Stimulated activated CD4-positive, alpha-beta T cell treated with anti-CD3 and anti-CD28 coated beads, Interleukin-12 subunit alpha, Interleukin-12 subunit beta, amount 100 ng/mL, for 24 hours (primary cell): ENCODE results near the gene NOTCH4.

Experiments used
- DNase-seq, 2 experiments: peaks; one replicate each; pipeline ENCODE4 v3.0.0-alpha.2; 2020; ENCODE audit warnings: low read depth in 2 of 2

NOTCH4 gene

DNA sequence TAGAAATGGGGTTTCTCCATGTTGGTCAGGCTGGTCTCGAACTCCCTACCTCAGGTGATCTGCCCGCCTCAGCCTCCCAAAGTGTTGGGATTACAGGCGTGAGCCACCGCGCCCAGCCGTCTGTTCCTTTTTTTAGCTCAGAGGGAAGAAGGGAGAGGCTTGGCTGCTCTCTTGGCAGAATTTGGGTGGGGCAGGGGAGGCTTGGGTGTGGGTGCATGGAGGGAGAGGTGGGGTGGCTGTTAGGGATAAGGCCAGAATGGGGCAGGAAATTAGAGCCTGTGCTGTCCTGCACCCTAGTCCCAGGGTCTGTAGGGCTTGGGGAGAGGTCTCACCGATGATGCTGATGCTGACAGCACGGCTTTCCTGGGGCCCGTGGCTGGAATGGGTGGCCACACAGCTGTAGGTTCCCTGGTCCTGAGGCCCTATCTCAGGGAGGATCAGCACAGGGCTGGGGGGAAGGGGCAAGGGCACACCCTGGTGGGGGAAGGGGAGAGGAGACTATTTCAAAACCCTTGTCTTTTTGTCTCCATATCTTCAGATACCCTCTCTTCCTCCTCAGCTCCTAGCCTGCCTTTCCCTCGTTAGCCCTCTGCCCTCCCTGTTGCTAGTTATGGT lies 41.8 kb downstream of the NOTCH4 start:
- no peak for DNase-seq

DNA sequence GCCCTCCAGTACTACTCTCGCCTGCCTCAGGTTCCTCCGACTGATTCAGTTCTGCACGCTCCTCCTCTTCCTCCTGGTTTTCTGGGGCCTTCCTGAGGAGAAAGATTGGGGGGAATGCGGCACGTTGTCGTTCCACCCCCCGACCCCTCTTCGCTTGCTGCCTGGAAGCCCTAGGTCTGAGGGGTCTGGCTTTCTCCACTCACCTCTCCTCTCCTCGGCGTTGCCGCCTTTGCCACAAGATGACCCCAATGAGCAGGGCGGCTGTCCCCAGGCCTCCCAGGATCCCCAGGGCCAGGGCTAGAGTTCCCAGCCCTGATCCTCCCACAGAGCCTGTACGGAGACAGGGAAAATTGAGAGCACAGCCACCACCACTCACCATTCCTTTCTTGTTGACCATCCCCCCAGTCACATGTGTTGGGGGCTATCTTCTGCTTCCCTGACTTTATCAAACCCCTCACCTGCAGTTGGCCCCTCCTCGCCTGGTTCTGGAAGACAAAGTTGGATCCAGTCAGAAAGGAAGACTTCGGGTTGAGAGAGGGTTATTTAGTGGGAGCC lies 42.6 kb downstream of the NOTCH4 start:
- DNase-seq: no peak

DNA sequence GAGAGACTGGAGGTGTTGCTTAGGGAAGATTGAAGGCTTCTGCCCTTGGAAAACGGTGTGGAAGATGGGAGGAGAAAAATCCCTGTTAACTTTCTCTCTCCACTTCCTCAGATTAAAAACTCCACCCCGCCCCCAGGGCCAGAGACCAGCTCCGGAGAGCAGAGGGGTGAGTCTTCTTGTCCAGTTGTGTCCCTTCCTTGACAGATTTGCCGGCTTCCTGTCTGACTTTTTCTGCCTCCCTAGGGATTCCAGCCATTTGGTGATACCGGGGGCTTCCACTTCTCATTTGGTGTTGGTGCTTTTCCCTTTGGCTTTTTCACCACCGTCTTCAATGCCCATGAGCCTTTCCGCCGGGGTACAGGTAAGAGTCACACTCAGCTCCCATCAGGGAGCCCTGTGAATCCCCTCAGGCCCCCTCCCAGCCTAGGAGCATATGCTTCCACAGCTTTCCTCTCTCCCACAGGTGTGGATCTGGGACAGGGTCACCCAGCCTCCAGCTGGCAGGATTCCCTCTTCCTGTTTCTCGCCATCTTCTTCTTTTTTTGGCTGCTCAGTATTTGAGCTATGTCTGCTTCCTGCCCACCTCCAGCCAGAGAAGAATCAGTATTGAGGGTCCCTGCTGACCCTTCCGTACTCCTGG lies 44.0 kb downstream of the NOTCH4 start:
- DNase-seq: no peak

DNA sequence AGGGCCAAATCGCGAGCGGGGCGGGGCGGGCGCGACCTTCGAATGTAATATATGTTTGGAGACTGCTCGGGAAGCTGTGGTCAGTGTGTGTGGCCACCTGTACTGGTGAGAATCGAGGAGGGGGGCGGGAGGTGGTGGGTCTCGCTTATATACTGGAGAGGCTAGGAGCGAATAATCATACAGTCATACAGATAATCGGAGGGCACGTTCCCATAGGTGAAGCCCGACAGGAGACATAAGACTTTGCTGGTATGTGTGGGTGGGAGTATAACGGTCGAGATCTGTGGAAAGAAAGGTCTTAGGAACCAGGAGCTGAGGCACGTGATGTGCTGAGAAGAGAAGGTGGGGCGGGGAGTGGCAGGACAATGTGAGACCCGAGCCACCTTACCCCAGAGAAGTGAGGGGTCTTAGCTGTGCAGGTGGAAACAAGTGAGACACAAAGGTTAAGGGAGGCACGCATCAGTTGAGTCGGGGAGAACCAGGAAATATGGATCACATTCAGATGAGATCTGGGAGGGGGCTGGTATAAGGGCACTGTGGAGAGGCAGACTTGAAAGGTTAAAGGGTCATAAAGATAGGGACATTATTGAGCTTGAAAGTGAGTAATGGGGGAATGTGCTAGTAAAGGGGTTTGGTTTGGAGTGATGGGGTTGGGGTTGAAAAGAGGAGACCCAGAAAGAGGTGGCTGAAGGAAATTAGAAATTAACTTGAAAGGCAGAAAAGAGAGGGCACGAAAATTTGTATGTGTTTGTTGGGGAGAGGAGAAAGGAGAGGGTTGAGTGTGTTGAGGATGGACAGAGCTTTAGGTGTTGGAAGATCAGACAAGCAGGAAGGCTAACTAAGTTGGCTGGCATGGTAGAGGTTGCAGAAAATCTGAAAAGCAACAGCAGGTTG lies 45.1 kb downstream of the NOTCH4 start:
- DNase-seq: no peak

DNA sequence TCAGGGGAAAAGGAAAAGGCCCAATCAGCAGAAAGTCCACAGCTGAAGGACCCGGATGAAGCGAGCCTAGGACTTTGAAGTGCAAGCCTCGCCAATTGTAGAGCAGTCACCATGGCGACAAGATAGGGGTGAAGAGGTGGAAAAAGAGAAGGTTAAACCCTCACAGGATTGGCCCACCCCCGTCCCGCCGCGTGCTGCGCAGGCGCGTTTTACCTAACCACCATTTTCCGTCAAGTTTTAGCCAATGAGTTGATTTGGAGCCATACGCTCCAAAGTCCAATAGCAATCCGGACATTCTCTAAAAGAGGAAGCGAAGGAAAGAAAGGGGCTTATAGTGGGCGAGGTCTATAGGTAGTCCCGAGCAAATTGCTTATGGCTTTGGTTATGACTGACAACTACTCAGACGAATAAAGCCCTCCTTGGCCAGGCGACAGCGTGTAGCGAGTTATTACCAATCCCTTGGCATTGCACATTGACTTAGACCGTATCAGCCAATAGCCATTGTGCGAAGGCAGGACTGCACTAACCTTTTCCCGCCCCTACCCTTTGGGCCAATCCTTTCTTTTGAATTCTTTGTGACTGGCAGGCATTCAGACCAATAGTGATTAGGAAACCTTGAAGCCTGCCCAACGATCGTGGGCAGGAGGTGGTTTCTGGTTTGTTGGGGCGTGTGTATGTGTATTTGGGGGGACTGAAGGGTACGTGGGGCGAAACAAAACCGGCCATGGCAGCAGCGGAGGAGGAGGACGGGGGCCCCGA lies 45.9 kb downstream of the NOTCH4 start, which contains the start of gene RNF5:
RNF5 (plus strand) TSS at position 618 of the 759 bp plus-strand sequence; CDS start at position 725, 107 bp downstream.
- DNase-seq: peak; percentile 83 to 85

DNA sequence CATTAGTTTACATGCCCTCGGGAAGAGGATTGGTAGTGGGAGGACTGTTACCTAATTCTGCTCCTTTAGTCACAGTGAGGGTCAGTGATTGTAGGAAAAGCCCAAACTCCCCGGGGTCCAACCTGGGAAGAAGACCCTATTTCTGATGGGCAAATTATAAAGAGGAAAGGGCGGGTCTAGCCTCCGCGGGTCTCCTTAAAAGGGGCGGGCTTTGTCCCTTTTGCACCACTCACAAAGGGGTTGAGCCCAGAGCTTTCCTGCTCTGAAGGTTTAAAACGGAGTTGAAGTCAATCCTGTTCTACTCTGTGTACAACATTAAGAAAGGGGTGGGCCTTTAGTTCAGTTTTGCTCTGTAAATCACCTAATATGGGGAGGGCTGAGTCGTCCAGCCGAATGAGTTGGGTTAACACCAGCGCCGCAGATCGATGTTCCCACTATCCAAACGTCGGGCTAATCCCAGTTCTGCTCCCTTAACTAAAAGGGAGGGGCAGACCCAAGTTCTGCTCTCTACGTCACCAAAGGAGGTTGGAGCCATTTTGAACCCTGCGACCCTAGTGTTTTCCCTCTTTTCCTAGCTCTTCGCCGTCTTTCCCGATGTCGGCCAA lies 46.6 kb downstream of the NOTCH4 start:
- no peak for DNase-seq

DNA sequence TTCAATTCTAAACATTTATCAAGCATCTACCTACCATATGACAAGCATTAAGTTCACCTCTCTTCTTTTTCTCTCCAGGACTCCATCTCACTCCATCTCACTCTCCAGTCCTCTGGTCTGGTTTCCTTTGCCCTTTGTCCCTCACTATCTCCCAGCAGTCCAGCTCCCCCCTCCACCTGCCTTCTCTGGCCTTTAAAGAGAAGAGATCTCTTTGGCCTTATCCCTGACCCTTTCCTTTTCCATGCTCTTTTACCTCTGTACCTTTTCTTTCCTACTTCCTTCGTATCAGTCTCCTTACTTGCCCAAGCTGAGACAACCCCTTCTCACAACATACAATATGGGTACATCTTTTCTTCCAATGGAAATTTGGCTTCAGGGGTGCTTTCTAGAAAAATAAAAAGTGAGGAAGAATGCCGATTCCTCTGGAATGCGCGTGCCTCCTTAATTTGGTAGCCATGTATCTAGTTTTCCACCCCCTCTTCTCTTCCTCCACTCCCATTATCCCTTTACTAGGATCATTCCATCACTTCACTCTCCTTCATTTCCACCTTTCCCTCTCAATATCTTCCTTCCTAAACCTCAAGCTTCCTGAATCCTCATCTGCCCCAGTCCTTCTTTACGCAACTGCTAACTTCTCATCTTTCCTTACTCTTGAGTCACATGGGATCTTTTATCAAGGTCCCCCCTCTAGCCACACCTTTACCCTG lies 47.2 kb downstream of the NOTCH4 start:
- DNase-seq: no peak

DNA sequence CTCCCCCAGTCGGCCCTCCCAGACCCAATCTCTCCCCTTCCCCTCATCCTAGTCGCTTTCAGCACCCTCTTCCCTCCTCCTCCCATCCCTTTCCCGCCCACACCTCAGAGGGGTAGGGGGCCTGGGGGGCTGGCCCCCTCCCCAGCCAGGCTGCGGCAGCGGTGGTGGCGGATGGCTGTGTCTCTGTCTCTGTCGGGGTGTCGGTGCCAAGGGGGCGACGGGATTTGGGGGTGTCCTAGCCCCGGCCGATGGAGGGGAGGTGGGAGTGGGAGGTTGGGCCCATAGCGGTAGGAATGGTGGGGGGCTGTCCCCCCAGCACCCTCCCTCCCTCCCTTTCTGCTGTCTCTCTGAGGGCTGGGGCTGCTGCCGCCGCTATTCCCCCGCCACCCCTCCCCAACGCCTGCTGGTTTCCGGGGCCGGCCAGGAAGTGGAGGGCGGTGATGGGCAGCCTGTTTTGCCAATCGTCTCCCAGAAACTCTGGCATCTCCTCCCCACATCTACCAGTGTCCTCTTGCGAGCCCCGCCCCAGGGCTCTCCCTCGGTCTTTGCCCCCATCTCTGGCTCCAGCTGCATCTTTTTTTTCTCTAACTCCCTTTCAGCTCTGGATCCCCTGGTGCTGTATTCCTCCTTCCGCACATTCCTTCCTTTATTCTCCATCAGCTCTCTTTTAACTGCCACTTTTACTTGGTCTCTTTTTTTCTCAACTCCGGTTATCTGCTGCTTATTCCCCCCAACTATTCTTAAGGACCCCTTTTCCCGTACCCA lies 48.0 kb downstream of the NOTCH4 start, which contains the start of gene AGPAT1:
AGPAT1 (minus strand) TSS at position 374 of the 765 bp plus-strand sequence. CDS start 4,588 bp downstream, outside the sequence.
- peak; percentile 93 to 98 for DNase-seq

DNA sequence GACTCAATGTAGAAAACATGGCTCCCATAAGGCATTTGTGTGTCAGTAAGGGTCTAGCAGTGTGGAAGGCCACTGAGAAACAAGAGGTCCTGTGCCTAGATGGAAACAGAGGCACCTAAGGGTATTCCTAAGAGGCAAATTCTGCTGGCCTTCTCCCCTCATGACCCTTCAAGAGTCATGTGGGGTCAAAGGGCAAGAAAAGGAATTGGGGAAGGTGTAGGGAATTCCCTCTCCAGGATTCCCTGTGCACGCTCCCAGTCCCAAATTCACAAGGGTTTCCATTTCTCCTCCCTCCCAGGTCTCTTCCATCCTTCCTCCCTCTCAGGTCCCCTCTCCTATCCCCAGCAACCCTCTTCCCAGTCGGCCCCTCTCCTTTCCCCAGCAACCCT lies 48.6 kb downstream of the NOTCH4 start:
- no peak for DNase-seq

DNA sequence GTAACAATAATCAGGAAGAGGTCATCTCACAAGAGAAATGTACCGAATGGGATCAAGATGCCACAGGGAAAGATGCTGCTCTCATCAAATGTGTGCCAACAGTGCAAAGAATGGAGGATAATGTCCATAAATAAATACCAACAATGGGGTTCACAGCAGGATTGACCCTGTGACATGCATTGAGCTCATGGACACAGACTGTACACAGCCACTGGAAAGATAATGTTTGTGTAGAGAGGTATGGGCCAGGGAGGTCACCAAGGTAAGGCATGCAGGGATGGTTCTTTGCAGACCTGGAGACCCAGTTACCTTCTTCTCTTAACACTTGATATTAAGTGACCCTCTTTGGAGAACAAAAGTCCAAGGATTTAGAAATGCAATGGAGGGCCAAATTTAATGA lies 49.5 kb downstream of the NOTCH4 start:
- no peak for DNase-seq

DNA sequence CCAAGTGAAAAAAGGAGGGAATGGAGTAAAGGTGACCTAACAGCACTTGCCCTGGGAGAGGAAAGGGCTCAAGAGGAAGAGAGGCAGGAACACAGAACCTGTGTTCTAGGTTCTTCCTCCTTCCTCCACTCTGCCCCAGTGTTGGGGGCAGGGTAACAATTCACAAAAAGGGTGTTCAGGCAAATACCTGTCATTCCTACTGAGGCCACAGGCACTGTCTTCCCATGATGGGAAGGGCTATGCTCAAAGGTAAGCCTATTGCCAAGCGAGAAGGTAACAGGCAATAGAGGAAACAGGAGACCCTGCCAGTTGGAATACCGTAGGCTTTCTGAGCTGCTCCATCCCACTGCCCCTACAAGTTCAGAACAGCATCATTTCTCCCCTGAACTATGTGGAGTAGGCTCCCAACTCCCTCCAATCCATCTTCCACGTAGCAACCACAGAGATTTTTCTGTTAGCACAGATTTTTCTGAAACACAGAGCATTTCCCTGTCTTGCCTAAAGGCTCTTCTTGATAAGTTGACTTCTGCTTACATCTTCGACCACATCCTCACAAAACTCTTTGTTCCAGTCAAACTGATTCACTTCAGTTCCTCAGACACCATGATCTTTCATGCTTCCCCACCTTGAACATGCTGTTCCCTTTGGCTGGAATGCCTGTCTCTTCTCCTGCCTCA lies 50.7 kb downstream of the NOTCH4 start:
- no peak for DNase-seq

DNA sequence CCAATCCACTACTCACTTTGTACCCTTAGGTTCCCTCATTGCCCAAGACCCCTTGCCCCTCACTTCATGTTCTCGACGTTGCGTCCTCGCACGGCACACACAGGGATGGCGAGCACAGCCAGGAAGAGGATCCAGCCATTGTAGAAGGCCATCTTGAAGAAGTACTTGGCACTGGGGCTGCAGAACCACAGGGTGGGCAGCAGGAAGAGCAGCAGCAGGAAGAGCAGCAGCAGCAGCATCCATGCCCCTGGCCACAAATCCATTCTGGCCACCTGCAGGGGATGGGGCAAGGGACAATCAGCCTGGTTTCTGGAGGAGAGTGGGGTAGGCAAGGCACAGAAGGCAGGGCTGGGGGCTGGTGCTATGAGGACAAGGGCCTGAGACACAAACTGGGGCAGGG lies 52.6 kb downstream of the NOTCH4 start:
- no peak for DNase-seq

DNA sequence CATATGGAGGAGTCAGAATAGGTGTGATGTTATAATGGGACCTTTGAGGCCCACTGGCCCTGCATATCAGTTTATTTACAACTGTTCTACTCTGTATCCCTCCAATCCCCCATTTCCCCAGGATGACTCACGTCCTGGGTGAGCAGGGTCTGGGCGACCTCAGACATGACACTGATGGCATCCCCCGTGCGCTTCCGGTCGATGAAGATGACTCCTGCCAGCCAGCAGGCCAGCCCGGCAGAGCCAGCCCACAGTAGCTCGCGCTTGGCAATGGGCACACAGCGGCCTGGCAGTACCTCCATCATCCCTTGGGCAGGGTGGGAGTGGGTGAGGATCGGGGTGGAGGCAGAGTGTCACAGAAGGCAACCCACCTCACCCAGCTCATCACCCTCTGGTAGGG lies 53.6 kb downstream of the NOTCH4 start:
- DNase-seq: no peak

DNA sequence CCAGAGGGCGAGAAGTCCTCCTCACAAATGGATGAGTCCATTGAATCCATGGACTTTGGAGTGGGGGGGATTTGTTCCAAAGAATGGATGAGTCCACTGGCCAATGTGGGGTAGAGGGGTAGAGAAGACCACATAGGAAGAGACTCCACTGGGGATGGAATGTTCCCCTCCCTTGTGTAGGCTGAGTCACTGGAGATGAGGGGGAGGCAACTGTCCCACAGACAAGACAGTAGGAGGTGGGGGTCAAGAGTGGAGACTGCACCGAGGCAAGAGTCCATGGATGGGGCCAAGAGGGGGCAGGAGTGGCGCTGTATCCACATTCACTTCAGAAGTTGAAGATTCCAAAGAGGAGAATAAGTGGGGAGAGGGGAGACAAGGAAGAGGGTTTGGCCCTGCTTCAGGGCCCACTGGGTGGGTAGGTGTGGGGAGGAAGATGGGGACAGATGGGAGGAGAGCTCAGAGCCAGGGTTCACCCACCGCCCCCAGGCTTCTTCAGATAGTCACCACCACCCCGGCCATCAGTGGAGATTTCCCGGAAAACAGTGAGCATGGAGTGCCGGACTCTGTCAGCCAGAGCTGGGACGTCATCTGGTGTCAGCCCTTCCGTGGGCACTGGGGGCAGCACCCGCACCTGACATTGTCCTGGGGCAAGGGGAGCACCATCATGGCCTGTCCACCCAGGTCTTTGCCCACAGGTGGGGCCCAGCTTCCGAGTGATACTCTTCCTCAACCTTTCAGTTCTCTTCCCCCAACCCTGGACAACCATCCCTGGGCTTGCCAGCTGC lies 54.9 kb downstream of the NOTCH4 start:
- DNase-seq: no peak

DNA sequence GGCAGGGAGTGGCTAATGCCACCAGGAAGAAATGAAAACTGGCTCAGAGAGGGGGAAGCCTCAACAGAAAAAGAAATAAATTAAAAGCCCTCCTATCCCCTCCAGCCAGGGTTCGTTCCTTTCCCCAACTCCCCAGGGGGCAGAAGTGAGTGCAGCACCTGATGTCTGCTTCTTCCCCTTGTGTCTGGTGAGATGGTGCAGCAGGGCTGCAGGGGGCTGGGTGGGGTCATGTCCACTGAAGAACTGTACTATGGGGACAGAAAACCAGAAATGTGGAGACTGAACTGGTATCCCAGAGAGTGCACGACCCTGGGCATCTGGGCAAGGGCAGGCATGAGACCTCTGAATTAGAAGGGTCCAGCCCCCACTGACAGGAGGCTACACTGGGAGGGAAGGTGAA lies 55.5 kb downstream of the NOTCH4 start:
- no peak for DNase-seq

DNA sequence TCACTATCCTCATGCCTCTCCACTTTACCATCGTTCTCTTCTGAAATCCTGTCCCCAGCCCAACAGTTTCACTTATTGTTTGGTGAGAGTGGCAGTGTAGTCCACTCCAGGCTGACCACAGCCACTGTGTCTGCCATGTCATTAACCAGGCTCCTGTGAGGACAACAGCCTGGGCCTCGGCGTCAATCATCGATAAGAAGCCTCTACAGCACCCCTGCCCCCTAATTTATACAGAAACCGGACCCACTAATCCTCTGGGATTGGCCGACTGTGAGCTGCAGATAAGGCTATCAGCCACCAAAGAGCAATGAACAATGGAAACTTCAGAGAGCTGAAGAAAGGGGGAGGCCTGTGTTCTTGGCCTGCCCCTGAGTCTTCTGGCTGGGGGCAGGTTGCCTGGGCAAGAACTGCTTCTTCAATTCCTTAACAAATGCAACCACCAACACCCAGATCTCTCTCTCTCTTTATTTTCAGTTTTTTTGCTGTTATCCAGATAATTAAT lies 56.1 kb downstream of the NOTCH4 start:
- no peak for DNase-seq

DNA sequence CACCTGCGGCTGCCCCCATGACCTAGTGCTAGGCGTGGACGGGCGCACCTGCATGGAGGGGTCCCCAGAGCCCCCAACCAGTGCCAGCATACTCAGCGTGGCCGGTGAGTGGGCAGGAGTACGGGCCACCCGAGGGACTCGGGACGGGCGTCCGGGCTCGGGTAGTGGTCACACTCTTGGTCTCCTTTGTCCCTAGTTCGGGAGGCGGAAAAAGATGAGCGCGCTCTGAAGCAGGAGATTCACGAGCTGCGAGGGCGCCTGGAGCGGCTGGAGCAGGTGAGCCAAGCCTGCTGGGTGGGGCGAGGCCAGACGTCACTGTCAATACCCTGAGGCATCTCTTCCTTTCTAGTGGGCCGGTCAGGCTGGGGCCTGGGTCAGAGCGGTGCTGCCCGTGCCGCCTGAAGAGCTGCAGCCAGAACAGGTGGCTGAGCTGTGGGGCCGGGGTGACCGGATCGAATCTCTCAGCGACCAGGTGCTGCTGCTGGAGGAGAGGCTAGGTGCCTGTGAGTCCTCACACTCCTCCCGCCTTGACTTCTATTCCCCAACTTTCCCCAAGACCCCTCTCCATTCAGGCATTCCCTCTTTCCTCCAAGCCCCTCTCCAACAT lies 56.6 kb downstream of the NOTCH4 start:
- DNase-seq: no peak
